GM04504 (cell line): ENCODE results near the gene KCNH1.

Experiments
- DNase-seq: peaks from one replicate; pipeline ENCODE4 v3.0.0-alpha.2; 2012; ENCODE audit warnings: low read depth

Gene KCNH1

DNA sequence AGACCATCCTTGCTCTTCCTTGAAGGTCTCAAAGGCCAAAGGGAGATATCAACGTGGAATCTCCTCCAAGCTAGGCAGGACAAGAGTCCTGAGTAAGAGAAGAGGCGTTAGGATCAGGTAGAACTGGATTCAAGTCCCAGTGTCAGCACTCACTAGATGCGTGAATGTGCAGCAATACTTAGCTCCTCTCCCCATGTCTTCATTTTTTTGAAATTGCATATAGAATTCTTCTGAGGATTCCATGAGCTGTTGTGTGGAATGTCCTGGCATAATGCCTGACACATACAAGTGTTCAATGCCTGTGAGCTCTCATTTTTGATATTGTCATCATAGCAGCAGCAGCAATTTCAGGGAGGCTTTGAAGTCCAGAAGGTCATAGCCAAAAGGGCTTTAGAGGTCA lies 333.2 kb downstream of the KCNH1 start:
- DNase-seq: peak; percentile 1

DNA sequence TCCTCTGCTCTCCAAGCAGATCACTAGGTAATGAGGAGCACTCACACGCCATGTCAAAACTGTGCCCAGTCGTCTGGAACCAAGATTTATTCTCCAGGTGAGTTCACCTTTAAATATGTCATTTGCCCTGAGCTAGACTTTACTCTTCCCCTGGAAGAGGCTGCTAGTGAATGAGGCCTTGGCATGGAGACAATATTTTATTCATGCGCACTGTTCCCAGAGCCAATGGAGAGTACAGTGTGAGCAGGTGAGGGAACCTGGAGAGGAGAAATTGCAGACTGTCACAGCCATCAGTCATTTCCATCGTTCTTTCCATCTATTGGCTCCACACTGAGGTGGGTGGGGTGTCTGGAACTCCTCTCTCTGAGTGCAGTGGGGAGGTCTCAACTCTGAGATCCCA lies 333.6 kb downstream of the KCNH1 start:
- DNase-seq: no peak

DNA sequence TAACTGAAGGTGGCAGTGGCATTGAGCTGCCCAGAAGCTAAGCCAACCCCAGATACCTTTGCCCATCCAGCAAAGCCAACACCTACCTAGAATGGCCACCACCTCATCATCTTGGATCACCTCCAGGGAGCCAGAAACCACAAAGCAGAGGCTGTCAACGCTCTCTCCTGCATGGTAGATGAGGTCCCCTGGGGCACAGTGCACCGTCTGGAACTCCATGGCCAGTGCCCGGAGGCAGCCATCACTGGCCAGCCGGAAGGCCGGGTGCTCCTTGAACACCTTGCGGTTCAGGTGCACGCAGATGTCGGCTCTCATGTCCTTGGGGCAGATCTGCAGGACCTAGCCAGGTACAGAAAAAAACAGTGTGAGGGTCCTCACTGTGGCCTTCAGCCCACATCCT lies 336.5 kb downstream of the KCNH1 start:
- no peak for DNase-seq

DNA sequence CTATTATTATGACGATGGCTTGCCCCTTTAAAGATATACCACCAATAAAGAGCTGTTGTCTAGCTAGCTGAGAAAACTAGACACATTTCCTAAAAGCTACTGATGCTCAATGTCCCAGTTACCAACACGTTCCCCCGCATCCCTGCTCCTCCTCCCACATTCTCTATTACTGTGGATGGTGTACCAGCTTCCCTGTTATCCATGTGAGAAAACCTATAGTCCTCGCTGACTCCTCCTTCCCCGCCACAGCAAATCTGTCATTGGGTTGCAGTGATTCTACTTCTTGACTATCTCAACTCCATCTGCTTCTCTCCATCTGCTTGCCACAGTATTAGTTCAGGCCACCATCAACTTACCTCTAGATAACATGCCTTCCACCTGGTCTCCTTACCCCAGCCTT lies 337.5 kb downstream of the KCNH1 start:
- DNase-seq: no peak

DNA sequence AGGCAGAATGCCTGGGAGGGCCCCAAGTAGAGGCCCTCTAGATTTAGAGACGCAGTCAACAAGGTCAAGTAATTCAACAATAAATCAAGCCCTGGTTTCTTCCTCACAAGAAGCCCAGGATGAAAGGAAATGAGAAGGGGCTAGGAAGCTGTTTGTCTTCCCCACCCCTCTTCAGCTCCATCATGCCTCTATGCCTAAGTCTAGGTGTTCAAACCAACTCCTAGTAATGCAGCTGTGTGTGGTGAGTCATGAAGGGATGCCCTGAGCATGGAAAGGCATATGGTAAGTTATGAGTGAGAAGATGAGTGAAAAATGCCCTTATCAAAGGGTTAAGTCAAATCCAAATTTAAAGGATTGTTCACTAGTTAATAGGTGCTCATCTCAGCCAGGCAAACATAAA lies 339.5 kb downstream of the KCNH1 start:
- DNase-seq: no peak

DNA sequence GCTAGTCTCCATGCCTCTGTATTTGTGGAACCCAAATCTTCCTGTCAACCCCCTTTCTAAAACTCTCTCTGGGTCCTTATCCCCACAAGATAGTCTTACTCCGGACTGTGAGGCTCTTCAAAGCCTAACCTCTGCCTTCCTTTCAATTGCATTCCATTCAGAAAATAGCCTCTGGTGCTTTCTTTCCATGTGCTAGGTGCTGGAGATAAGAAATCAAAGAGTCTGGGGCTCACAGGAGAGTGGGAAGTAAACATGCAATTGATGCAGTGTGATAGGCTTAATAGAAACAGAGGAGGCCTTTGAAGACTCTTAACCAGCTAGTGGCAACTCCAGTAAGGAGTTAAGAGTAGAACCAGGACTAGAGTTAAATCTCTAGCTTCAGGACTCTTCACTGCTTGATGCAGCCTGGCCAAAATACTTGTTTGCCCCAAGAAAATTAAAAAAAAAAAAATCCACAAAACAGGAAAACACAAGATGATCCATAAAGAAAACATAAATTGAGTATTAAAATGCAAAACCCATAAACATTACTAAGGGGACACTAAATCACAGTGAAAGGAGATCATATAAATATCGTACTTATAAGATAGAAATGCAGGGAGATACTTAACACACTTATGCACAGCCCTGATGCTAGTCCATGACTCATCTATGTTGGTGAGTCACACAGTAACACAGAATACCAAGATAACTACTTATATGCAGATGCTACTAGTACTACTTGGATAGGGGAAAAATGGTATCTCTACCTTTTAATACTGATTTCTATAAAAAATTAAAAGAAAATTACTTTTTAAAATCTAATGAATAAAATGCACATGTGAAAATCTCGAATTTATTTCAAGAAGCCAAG lies 341.5 kb downstream of the KCNH1 start:
- peak; percentile 46 for DNase-seq

DNA sequence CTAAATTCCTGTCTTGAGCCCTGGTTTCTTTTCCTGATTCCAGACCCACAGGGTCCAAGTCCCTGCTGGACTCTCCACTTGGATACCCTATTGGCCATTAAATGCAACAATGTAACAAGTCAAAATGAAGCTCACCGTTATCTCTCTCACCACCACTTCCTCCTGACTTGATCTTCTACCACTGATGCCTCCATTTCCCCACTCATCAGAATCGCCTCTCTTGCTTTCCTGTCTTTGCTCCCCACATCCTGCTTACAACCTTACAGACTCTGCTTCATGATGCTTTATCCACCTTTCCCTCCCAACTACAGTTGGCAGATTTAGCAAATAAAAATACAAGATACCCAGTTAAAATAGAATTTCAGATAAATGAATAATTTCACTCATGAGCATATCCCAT lies 343.8 kb downstream of the KCNH1 start:
- DNase-seq: no peak

DNA sequence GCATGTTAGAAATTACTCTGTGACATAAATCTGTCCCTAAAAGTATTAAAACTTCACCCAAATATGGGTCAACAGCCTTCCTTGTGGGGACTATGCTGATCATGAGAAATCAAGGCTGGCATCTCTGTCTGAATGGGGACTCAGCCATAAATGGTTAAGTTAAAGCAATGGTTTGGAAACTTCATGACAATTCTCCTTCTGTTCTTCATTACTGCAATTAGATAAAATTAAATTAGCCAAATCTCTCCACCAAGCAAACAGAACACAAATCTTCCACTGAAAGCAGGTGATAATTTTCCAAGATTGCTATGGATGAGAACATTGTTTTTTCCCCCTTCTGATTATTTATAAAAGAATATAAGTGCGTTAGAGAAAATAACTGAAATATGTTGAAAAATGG lies 346.1 kb downstream of the KCNH1 start:
- DNase-seq: no peak

DNA sequence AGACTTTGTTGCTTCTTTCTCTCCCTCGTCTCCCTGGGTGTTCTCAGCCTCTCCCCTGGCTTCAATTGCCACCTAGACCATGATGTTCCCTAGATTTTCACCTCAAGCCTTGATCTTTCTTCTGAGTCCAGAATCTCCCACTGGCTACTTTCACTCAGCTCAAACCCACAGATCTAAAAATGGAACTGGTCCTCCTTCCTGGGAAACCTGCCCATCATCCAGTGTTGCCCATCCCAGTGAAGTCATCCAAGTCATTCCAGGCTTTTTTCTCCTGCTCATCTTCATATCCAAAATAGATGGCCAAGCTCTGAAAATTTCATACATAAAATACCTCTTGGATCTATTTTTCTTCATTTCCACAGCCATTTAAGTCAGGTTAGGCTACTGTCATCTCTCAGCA lies 347.4 kb downstream of the KCNH1 start:
- DNase-seq: no peak

DNA sequence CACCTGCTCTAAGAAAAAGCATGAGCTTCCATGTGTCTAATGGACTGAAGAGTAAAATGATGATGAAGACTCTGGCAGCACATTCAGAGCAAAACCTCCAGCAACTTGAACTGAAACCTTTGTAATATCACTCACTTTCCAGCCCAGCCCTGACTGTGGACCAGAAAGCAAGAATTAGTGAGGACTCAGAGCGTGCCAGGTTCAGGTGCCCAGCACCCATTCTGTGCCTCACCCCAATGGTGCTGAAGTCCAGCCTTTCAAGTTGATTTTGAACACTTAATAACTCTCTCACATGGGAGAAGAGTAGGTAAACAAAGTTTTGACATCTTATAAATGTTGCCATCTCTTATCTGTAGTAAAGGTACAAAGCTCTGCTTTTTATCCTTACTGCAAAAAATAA lies 350.0 kb downstream of the KCNH1 start:
- no peak for DNase-seq

DNA sequence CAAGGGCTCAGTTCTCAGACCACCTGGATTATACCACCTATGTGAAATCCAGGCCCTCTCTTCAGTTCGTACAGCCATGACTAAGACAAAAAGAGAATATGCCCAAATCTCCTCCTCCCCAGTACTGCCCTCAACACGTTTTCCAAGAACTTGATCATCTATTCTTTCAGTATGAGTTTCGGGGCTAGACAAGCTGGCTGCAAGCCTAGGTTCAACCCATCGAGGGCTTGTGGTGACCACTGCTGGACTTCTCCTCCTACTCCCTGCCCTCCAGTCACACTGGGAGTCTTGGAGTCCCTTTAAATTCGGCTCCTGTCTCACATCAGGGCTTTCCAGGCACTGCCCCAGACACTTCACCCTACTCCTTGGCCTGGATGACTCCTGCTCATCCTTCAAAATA lies 352.3 kb downstream of the KCNH1 start:
- DNase-seq: no peak

DNA sequence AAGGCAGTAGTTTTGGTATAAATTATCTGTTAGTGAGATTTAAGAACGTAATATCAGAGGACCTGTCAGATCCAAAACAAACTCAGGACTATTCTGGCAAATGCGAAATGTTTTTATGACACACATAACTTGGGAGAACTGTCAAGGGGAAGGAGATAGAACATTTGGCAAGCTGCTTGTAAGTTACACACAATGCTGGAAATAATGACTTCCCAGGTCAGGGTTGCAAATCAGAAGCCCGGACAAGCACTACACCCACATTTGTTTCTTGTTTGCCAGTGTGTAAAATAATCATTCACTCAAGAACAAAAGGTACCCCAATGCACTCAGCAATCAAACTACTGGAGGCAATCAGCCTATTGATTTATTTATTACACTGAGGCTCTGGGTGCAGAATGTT lies 354.7 kb downstream of the KCNH1 start:
- no peak for DNase-seq

DNA sequence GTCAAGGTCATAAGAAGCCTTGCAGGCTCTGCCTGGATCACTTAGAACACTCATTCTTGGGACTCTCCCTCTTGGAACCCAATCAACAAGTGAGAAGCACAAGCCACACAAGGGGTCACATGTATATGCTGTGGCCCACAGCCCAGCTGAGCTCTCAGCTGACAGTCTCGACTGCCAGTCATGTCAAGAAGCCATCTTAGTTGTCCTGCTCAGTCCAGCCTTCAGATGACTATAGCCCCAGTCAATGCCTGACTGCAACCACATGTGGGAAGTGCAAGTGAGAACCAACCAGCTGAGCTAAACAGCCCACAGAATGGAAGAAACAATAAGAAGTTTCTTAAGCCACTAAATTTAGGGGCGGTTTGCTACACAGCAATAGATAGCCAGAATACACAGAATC lies 356.0 kb downstream of the KCNH1 start:
- DNase-seq: no peak

DNA sequence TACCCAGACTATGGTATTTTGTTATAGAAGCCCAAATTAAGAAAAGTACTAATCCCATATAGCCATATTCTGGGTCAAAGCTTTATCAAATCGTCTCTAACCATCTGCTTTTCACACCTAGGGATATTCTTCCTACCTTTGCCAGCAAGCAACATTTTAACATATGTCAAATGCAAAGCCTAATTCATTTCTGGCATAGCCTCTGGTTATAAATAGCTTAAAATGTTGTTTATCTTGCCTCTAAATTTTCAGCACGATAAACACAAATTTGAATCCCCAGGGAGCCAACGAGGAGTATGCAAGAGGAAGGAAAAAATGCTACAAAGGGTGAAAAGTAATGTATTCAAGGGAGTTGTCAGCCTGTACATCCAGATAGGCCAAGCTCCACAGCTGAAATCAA lies 357.2 kb downstream of the KCNH1 start:
- no peak for DNase-seq

DNA sequence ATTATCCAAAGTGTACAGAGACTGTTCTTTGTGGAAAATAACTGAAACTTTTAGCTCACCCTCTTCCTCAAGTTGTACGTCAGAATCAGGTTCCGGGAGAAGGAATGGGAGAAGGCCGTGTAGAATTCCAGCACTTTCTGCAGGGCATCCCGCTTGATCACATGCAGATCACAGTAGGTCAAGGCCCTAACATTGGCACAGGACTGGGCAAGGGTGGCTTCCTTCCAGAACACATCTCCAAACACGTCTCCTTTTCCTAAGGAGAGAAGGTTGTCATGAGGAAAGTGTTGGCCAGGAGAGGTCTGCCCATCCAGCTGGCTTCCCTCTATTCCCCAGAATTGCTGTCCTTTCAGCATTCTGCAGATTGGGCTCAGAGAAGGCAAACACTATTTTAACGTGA lies 358.7 kb downstream of the KCNH1 start:
- DNase-seq: no peak

DNA sequence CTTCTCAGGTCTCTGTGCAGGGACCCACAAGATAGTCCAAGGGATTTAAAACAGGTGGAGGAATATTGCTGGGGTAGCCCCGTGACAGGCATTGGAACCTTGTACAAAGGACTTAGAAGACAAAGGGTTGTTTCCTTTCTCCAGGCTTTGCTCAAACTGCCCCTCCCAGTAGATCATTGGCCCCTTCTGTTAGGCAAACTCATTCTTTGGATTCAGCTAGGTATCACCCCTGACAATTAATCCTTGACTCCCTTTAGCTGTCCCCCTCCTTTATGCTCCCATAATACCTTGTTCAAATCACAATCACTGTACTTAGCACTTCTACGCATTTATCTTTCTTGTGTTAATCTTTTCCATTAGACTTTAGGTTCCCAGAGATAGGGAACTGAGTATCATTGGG lies 360.5 kb downstream of the KCNH1 start:
- no peak for DNase-seq

DNA sequence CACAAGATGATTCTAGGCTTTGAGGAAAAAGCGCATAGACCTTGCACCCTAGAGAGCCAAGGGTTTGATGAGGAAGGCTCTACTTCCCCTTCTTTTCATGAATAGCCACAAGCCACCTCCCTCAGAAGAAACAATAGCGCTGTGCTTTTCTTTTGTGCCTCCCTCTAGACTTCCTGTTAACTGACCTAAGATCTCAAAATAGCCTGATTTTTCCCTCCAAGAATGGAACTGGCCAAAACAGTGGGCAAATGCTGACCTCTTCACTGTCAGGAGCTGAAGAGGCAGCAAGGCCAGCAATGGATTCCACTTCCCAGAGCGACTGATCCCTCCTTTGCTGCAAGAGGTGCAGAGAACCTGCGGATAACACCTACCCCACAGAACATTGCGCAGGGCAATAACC lies 362.8 kb downstream of the KCNH1 start:
- DNase-seq: no peak

DNA sequence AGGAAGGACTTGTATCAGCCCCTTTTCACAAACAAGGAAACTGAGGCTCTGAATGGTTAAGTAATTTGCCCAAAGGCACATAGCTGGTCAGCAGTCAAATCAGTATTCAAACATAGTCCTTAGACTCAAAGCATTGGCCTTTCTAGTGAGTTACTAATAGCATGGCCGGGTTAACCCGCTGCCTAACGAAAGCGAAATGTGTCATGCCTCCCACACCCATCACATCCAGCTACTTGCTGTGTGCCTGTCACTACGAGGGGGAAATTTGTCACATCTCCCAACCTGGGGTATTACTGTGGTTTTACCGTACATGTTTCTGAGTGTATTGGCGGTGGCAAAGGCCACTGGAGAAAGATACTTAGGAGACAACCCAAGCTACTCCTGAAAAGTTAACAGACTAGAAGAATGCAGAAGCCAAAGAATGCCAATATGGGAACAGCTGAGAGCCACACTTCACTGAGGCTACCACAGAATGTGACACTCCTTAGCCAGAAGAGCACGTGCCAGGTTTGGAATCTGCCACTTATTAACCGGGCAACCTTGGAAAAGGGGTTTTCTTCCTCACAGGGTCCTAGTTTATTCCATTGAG lies 363.5 kb downstream of the KCNH1 start:
- DNase-seq: no peak

DNA sequence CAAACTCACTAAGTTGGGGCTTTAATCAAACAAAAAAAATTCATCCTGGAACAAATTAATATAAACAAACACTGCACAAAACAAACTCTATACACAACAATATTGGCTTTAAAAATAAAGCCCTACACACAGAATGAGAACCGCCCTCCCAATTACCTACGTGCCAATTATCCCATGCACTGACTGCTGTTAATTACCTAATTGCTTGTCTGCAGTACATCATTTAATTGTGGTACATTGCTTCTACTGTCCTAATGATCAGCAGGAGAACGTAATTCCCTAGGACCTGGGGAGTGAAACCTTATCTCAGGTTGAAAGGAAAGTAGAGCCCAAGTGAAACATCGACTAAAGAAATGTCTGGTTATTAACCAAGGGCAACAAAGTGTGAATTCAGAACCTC lies 364.5 kb downstream of the KCNH1 start:
- no peak for DNase-seq

DNA sequence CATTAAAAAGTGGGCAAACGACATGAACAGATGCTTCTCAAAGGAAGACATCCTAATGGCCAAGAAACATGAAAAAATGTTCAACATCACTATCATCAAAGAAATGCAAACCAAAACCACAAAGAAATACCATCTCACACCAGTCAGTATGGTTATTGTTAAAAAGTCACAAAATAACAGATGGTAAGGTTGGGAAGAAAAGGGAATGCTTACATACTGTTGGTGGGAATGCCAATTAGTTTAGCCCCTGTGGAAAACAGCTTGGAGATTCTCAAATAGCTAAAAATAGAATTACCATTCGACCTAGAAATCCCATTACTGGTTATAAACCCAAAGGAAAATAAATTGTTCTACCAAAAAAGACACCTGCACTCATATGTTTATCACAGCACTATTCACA lies 369.4 kb downstream of the KCNH1 start:
- DNase-seq: no peak

DNA sequence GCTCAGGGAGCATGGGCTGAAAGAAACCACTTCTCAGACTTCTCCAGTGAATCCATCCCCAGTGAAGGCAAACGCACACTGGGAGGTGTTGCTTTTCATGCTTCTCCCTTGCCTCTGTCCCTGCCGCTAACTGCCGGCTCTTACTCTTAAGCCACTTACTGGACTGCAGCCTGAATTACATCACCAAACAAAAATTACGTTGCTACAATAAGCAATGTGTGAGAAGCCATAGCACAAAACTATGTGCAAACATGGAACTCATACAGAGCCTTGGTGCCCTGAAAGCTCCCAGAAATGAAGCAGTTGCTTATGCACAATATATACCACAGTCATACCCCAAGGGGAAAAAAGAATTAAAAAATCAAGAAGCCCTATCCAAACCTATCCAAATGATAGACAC lies 375.2 kb downstream of the KCNH1 start:
- no peak for DNase-seq

DNA sequence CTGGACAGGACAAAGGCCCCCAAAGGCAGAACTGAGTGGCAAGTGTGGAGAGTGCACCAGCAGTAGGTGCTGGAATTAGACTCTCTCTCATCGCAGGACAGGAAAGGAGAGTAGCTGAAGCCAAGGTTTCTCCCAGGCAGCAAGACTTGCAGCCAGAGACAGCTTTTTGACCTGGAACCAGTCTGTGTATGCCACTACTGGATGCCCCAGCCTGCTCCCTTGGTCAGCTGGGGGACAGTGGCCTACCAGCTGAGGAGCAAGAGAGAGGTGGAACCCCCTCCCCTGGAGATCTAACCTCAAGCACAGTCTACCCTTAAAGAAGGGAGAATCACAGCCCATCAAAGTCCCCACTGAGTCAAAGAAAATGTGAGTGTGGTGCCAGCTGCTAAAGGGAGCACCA lies 375.7 kb downstream of the KCNH1 start:
- DNase-seq: no peak

DNA sequence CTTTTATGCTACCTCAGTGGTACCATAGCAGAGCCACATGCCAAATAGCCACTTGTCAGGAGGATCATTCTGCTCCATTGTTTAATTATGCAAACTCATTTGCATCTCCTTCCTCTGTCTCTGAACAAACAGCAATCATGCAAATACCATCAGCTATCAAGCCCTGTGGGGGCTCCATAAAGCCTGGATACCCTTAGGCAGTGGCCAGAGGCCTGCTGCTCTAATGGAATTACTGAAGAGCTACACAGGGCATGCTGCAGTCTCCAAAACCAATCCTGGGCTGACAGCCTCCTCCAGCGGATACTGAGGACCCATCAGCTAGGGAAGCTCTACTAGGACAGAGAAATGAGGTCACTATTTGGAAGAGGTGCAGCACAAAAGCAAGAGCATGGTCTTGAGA lies 376.3 kb downstream of the KCNH1 start:
- DNase-seq: no peak

DNA sequence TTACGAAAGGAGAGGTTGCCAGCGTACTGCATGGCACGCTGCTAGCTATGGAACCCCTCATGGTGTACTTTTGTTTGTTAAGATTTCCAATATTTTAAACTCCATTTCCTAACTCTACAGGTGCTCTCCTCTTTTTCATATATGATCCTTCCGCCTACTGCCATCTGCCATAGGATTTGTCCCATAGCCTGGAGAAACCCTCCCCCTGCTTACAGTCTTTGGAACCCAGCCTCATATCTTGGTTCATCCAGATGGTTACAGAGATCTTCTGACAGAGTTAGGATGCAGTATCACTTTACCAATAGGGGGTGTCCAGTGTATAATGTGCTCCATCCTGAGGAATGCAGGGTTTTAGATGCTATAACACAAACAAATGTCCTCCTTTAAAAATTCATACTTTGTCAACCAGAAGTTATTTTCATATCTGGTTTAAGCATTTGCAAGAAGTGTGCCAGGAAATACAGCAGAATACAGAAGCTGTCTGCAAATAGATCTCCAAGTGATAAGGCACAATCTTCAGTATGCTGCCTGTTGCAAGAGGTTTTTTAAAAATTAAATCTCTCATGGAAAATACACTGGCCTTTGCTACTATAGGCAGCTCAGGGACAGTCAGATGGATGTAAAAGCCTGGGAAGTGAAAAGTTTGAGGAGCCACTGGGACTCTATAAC lies 377.8 kb downstream of the KCNH1 start:
- DNase-seq: no peak
